Measurements from ENCODE around the gene OR10AD1. TPM values are rescaled to one million over a fixed set of nuclear protein-coding genes. Genes with fewer than 3 reads are reported as not detected.

Gene OR10AD1
- total RNA-seq, 2 experiments from 2014 or later = not detected

GRCh38 chr12:48169011-48169410, 34.1 kb downstream of the OR10AD1 start:
- H3K79me2 ChIP-seq (ENCODE audit: insufficient read depth, low read depth, low read length) = no peaks in the 10 kb centered on the region
- no peaks in the 10 kb centered on the region for H4K20me1 ChIP-seq (ENCODE audit: insufficient read depth, low read length)
- no peaks in the 10 kb centered on the region for H3K9me2 ChIP-seq (ENCODE audit: insufficient read depth, low read length)
- no peak overlapping the region for H2AFZ ChIP-seq (ENCODE audit: low read length)
- H3K36me3 ChIP-seq (ENCODE audit: insufficient read depth, low read length) = no peaks in the 10 kb centered on the region
- no peak overlapping the region for H3K27ac ChIP-seq (ENCODE audit: low read depth, low read length, poor library complexity, severe bottlenecking)
- TF ChIP-seq EZH2phosphoT487 (IDR thresholded peaks at IDR 0.05; ENCODE audit: borderline replicate concordance, low read depth, low read length) = no peak
- no peak for TF ChIP-seq CTCF (conservative IDR thresholded peaks at IDR 0.05; ENCODE audit: low read length)
- intact Hi-C loops (cut with micrococcal nuclease; ENCODE audit: unreplicated experiment) = no loop called here
- no peak for DNase-seq (ENCODE audit: low spot score)
- no TSS peak for BruUV-seq (replicated peaks)
- ChIA-PET CTCF (ENCODE audit: unreplicated experiment) (no interaction called here), POLR2A (no interaction called here)
- H3K4me2 ChIP-seq (ENCODE audit: low read length) = no peak overlapping the region
- H3K9me3 ChIP-seq (ENCODE audit: low read length) = no peaks in the 10 kb centered on the region
- no peaks in the 10 kb centered on the region for H3K4me1 ChIP-seq (ENCODE audit: insufficient read depth, low read length, poor library complexity, severe bottlenecking)
- H3K4me3 ChIP-seq (ENCODE audit: low read depth, low read length, poor library complexity, severe bottlenecking) = no peak overlapping the region

GRCh38 chr12:48165089-48165981, 37.8 kb downstream of the OR10AD1 start:
- POLR2A ChIA-PET = no interaction called here

More at GRCh38 chr12:48165089-48165981, 37.8 kb downstream of the OR10AD1 start:
- no peaks in the 10 kb centered on the region for H3K36me3 ChIP-seq (ENCODE audit: insufficient read depth, low read length)
- no peak overlapping the region for H3K4me3 ChIP-seq (ENCODE audit: low read depth, low read length, poor library complexity, severe bottlenecking)
- no peaks in the 10 kb centered on the region for H3K4me1 ChIP-seq (ENCODE audit: insufficient read depth, low read length, poor library complexity, severe bottlenecking)
- no peak overlapping the region for H3K27ac ChIP-seq (ENCODE audit: low read depth, low read length, poor library complexity, severe bottlenecking)
- CTCF ChIA-PET (ENCODE audit: unreplicated experiment) = interaction anchor here (0.7 kb wide), 1 partner anchor 33 kb away, joined by 3 read pairs; no protein-coding TSS in a partner anchor
- H3K79me2 ChIP-seq (ENCODE audit: insufficient read depth, low read depth, low read length) = no peaks in the 10 kb centered on the region
- DNase-seq (ENCODE audit: low spot score) = peak; percentile 76
- H2AFZ ChIP-seq (ENCODE audit: low read length) = no peak overlapping the region
- no peak overlapping the region for H3K4me2 ChIP-seq (ENCODE audit: low read length)
- BruUV-seq (replicated peaks) = no TSS peak
- H3K9me3 ChIP-seq (ENCODE audit: low read length) = no peaks in the 10 kb centered on the region
- no peaks in the 10 kb centered on the region for H3K9me2 ChIP-seq (ENCODE audit: insufficient read depth, low read length)
- no peaks in the 10 kb centered on the region for H4K20me1 ChIP-seq (ENCODE audit: insufficient read depth, low read length)
- no peak for TF ChIP-seq EZH2phosphoT487 (IDR thresholded peaks at IDR 0.05; ENCODE audit: borderline replicate concordance, low read depth, low read length)
- peak; percentile 98 for TF ChIP-seq CTCF (conservative IDR thresholded peaks at IDR 0.05; ENCODE audit: low read length)
- intact Hi-C loops (cut with micrococcal nuclease; ENCODE audit: unreplicated experiment) = loop anchor here (1.0 to 2.0 kb wide), 2 partner anchors 81 to 202 kb away; partner anchors contain the start of gene TMEM106C
